ENCODE data around the gene PRICKLE1.

The PRICKLE1 gene

GRCh38 chr12:42570076-42570475 lies 19.5 kb downstream of the PRICKLE1 start:
- no peak overlapping the region for H3K4me3 ChIP-seq (ENCODE audit: low read depth, low read length)
- TF ChIP-seq CTCF (IDR thresholded peaks at IDR 0.05; ENCODE audit: low read depth, low read length) = no peak

GRCh38 chr12:42568952-42569915 lies 20.3 kb downstream of the PRICKLE1 start:
- no peak overlapping the region for H3K4me3 ChIP-seq (ENCODE audit: low read depth, low read length)
- TF ChIP-seq CTCF (IDR thresholded peaks at IDR 0.05; ENCODE audit: low read depth, low read length) = peak; percentile 41

DNA sequence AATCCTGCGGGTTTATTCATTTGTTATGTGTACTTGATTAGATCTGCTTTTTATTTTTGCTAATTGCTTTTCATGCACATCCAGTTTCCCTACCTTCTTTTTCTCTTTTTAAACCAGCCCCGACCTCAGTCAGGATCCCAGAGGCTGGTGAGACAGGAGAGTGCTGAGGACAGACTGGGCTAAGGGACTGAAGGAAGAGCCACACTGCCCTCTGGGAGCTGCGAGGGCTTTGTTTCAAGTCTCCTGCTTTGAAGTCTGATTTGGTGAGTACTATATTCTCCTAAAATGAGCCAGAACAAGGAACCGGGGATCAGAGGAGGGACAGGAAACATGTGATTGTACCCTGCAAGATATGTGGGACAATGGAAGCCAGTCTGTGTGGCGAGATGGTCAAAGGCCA lies 23.9 kb downstream of the PRICKLE1 start:
- TF ChIP-seq CTCF (IDR thresholded peaks at IDR 0.05; ENCODE audit: low read depth, low read length) = no peak
- H3K4me3 ChIP-seq (ENCODE audit: low read depth, low read length) = no peak overlapping the region

DNA sequence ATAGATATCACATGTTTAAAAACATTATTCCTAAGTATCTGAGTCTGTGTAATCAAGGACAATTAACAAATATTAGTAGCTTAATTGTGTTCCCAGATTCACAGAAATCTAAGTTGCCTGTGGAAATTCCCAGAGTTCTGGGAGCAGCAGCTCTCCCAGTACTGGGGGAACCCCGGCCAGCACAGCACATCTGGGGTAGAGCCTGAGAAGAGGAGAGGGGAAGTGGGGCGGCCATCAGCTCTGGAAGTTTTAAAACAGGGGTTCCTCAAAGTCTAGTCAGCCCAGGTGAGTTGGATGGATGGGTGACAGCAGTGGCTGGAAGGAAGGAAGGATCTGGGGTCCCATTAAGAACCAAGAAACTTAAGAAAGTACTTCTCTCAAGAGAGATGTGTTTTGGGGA lies 24.6 kb downstream of the PRICKLE1 start:
- H3K4me3 ChIP-seq (ENCODE audit: low read depth, low read length) = no peak overlapping the region
- no peak for TF ChIP-seq CTCF (IDR thresholded peaks at IDR 0.05; ENCODE audit: low read depth, low read length)

DNA sequence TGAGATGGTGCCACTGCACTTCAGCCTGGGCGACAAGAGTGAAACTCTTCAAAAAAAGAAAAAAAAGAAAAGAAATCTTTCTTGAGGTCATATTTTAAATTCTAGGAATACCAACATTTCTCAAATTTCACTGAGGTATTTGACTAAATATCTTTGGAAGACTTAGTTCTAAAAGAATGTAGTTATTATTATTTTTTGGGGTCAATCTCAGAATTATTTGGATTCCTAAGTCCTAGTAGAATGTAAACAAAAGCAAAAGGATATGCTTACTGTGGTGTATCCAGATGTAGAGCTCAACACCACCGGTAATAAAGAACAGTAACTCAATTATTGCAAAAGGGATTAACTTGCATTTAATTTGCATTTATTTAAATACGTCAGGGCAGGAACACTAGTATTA lies 25.0 kb downstream of the PRICKLE1 start:
- H3K4me3 ChIP-seq (ENCODE audit: low read depth, low read length) = no peak overlapping the region
- TF ChIP-seq CTCF (IDR thresholded peaks at IDR 0.05; ENCODE audit: low read depth, low read length) = no peak

DNA sequence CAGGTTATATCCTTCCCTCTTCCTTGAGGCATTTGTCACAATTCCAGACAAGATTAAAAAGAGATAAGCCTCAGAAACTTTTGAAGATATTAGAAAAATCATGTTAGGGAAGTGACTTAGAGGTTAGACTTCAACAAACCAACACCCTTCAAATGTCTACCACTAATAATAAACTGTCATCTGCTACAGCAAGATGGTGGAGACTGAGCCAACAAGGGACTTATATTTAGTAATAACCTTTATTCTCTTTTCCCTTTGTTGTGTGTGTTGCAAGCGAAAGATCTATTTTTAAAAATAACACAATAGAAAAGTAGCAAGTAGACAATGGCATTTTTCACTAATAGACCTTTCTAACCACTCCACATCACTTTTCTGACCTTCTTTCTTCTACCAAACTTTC lies 28.6 kb downstream of the PRICKLE1 start:
- TF ChIP-seq CTCF (IDR thresholded peaks at IDR 0.05; ENCODE audit: low read depth, low read length) = no peak

DNA sequence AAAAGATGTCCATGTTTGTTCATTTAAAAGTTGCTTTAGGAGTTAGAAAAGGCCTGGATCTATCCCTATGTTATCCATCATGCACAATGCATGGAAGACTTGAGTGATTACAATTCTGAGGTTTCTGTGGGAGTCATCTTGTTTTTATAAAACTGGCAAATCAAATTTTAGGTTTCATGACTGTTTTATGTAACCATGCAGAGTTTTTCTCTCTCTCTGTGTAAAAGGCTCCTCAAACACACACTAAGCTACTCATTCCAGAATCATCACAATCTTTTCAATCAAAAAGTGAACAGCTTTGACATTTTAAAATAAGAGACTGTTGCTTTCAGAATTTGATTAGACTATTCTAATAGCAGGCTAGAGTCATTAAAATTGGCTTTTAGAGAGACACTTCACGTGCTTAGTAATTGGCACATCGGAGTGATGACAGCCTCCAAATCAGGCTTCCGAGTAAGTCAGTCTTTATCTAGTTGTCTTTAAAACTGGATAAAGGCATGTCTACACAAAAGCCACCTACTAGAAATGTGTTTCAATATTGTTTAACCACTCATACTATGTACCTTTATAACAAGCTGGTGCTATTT lies 31.9 kb downstream of the PRICKLE1 start:
- TF ChIP-seq CTCF (IDR thresholded peaks at IDR 0.05; ENCODE audit: low read depth, low read length) = no peak
- no peak overlapping the region for H3K4me3 ChIP-seq (ENCODE audit: low read depth, low read length)

More for the DNA sequence above, 28.6 kb downstream of the PRICKLE1 start:
- H3K4me3 ChIP-seq (ENCODE audit: low read depth, low read length) = no peak overlapping the region
